ENCODE results near the gene MYH3. TPM values are rescaled to one million over a fixed set of nuclear protein-coding genes. Genes with fewer than 3 reads are reported as not detected.

The MYH3 gene
- total RNA-seq, 1 experiment from 2014 or later = 1.6 TPM

DNA sequence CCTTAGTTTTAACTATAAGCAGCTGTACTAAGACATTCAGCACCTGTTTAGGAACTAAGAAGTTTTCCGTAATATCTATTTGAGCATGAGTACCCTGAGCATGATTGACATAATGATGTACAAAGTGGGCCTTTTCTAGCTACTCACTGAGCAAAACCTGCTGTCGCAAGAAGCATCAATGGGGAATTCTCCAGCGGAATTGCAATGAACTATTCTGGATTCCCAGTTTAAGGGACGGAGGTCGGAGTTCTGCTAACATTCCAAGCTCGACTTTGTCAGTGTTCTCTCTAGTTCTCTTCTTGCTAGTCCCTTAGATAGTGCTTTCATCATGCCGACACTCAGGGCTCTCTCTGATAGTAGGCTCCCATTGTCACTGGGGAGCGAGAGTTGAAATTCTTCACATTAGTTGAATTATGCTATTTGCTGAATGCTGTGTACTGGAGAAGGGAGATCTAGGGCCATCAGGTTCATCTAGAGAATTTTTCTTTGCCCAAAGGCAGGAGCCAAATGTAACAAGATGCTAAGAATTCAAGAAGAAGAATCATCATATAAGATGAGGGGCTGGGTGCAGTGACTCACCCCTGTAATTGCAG is 67.5 kb downstream of the MYH3 start (continued):
- TF ChIP-seq, protein P1, sequence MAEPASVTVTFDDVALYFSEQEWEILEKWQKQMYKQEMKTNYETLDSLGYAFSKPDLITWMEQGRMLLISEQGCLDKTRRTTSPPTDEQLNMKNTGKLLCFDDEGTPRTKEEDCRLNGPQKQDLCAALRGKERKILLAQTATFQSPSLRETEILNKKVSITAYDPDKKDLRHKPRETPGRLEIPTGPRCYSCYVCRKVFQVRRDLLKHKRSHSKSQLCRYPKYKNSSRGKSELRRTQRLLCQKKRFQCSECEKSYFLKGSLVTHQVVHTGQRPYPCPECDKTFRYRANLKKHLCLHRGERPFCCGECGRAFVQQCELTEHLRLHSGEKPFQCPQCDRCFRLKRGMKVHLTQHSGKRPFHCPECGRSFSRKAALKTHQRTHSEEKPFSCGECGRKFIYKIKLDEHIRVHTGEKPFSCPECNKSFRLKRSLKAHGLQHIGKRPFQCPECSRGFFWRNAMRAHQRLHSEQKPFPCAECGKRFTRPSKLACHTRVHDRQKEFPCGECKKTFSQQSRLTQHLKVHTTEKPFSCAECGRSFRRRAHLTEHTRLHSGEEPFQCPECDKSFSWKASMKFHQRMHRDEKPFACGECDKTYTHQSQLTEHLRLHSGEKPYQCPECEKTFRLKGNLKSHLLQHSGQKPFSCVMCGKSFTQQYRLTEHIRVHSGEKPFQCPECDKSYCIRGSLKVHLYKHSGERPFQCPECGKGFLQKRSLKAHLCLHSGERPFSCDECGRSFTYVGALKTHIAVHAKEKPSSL (CRISPR knock-in tag; conservative IDR thresholded peaks at IDR 0.05) = no peak
- TF ChIP-seq, protein P2, sequence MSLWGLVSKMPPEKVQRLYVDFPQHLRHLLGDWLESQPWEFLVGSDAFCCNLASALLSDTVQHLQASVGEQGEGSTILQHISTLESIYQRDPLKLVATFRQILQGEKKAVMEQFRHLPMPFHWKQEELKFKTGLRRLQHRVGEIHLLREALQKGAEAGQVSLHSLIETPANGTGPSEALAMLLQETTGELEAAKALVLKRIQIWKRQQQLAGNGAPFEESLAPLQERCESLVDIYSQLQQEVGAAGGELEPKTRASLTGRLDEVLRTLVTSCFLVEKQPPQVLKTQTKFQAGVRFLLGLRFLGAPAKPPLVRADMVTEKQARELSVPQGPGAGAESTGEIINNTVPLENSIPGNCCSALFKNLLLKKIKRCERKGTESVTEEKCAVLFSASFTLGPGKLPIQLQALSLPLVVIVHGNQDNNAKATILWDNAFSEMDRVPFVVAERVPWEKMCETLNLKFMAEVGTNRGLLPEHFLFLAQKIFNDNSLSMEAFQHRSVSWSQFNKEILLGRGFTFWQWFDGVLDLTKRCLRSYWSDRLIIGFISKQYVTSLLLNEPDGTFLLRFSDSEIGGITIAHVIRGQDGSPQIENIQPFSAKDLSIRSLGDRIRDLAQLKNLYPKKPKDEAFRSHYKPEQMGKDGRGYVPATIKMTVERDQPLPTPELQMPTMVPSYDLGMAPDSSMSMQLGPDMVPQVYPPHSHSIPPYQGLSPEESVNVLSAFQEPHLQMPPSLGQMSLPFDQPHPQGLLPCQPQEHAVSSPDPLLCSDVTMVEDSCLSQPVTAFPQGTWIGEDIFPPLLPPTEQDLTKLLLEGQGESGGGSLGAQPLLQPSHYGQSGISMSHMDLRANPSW (CRISPR knock-in tag; conservative IDR thresholded peaks at IDR 0.05; ENCODE audit: low read depth) = no peak
- TF ChIP-seq, protein P3, sequence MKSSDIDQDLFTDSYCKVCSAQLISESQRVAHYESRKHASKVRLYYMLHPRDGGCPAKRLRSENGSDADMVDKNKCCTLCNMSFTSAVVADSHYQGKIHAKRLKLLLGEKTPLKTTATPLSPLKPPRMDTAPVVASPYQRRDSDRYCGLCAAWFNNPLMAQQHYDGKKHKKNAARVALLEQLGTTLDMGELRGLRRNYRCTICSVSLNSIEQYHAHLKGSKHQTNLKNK (CRISPR knock-in tag; IDR thresholded peaks at IDR 0.05) = no peak

- CTCF ChIA-PET = no interaction called here
- TF ChIP-seq, protein P2 (CRISPR knock-in tag; conservative IDR thresholded peaks at IDR 0.05; ENCODE audit: low read depth) = no peak
- TF ChIP-seq, protein P1 (CRISPR knock-in tag; conservative IDR thresholded peaks at IDR 0.05) = no peak
- TF ChIP-seq ESRRA (CRISPR knock-in tag; IDR thresholded peaks at IDR 0.05; ENCODE audit: borderline replicate concordance) (no peak), ZNF121 (CRISPR knock-in tag; IDR thresholded peaks at IDR 0.05) (no peak), FOXP4 (CRISPR knock-in tag; IDR thresholded peaks at IDR 0.05) (no peak), TEAD4 (CRISPR knock-in tag; IDR thresholded peaks at IDR 0.05) (no peak), FOXJ3 (CRISPR knock-in tag; IDR thresholded peaks at IDR 0.05; ENCODE audit: borderline replicate concordance) (no peak), SP1 (CRISPR knock-in tag; conservative IDR thresholded peaks at IDR 0.05) (no peak), JAZF1 (CRISPR knock-in tag; IDR thresholded peaks at IDR 0.05) (no peak), ARID4B (CRISPR knock-in tag; IDR thresholded peaks at IDR 0.05; ENCODE audit: borderline replicate concordance) (no peak)
- TF ChIP-seq, protein P4, sequence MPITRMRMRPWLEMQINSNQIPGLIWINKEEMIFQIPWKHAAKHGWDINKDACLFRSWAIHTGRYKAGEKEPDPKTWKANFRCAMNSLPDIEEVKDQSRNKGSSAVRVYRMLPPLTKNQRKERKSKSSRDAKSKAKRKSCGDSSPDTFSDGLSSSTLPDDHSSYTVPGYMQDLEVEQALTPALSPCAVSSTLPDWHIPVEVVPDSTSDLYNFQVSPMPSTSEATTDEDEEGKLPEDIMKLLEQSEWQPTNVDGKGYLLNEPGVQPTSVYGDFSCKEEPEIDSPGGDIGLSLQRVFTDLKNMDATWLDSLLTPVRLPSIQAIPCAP (CRISPR knock-in tag; IDR thresholded peaks at IDR 0.05) = no peak
- TF ChIP-seq, protein P5, sequence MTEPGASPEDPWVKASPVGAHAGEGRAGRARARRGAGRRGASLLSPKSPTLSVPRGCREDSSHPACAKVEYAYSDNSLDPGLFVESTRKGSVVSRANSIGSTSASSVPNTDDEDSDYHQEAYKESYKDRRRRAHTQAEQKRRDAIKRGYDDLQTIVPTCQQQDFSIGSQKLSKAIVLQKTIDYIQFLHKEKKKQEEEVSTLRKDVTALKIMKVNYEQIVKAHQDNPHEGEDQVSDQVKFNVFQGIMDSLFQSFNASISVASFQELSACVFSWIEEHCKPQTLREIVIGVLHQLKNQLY (CRISPR knock-in tag; IDR thresholded peaks at IDR 0.05) = no peak
- TF ChIP-seq, protein P6, sequence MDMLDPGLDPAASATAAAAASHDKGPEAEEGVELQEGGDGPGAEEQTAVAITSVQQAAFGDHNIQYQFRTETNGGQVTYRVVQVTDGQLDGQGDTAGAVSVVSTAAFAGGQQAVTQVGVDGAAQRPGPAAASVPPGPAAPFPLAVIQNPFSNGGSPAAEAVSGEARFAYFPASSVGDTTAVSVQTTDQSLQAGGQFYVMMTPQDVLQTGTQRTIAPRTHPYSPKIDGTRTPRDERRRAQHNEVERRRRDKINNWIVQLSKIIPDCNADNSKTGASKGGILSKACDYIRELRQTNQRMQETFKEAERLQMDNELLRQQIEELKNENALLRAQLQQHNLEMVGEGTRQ (CRISPR knock-in tag; IDR thresholded peaks at IDR 0.05) = no peak
Observed at GRCh38 chr17:10585529-10585928, 71.6 kb downstream of the MYH3 start.

More at GRCh38 chr17:10585529-10585928, 71.6 kb downstream of the MYH3 start:
- ATAC-seq (no peak), DNase-seq (ENCODE audit: low spot score) (no peak)
- Mint-ChIP-seq H3K27ac (no peak overlapping the region), H3K4me3 (no peak overlapping the region), H3K27me3 (ENCODE audit: low read depth) (no peaks in the 10 kb centered on the region), H3K36me3 (no peaks in the 10 kb centered on the region), H3K9me3 (peaks cover 6% of the 10 kb centered on the region), H3K4me1 (no peaks in the 10 kb centered on the region)
- POLR2A ChIA-PET = no interaction called here

All from WTC11 (cell line).